Omental fat pad (tissue), 4 donors: ENCODE results near the gene GPR87. TPM values are rescaled to one million over a fixed set of nuclear protein-coding genes. Genes with fewer than 3 reads are reported as not detected.

Source experiments
- ATAC-seq: fragments of 150-250 bp; one replicate; pipeline ENCODE4 v1.9.1; 2016; ENCODE audit warnings: mild to moderate bottlenecking, moderate library complexity; ENCODE audit not compliant: low FRiP score
- DNase-seq: peaks from one replicate; pipeline ENCODE4 v3.0.0-alpha.2; 2019; ENCODE audit warnings: low spot score
- total RNA-seq, 4 donors: library from RNA; depleted of rRNA; stranded (reverse); fragments of >200 nt; gene quantifications; one replicate each; pipeline ENCODE4 v1.1.0, GENCODE V29; 2016
- TF ChIP-seq, protein P1 (sequence below), 3 donors: fragments of 450-650 bp; IDR thresholded peaks; one replicate each; pipeline ENCODE4 v1.5.1; 2016 to 2017; ENCODE audit warnings: antibody characterized with exemption in 3 of 3, mild to moderate bottlenecking in 3 of 3, moderate library complexity in 2 of 3

Gene GPR87
- total RNA-seq, 4 donors from 2014 or later, result not detected

- DNase-seq (no peak), ATAC-seq (no peak)
- TF ChIP-seq, protein P1, sequence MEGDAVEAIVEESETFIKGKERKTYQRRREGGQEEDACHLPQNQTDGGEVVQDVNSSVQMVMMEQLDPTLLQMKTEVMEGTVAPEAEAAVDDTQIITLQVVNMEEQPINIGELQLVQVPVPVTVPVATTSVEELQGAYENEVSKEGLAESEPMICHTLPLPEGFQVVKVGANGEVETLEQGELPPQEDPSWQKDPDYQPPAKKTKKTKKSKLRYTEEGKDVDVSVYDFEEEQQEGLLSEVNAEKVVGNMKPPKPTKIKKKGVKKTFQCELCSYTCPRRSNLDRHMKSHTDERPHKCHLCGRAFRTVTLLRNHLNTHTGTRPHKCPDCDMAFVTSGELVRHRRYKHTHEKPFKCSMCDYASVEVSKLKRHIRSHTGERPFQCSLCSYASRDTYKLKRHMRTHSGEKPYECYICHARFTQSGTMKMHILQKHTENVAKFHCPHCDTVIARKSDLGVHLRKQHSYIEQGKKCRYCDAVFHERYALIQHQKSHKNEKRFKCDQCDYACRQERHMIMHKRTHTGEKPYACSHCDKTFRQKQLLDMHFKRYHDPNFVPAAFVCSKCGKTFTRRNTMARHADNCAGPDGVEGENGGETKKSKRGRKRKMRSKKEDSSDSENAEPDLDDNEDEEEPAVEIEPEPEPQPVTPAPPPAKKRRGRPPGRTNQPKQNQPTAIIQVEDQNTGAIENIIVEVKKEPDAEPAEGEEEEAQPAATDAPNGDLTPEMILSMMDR (IDR thresholded peaks at IDR 0.05), result no peak
These were observed 30.8 kb upstream of the GPR87 start for GRCh38 chr3:151347432-151347831.

DNA sequence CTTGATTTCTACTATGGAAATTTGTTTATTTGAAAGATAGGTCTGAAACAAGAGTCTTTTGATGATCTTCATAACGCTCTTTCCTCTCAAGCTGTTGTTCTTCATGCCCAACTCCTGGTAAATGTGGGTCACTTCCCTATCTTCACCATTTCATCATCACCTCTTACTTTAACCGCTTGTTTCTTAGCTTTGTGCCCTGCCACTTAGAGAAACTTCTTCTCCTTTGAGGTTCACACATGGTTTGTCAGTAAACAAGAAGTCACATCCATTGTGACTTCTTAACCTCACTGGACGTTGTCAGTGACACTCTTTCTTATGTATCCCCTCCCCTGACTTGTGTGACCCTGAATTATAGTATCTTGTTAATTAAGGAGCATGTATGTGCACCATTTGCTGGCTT lies 29.7 kb upstream of the GPR87 start:
- TF ChIP-seq, protein P1 (IDR thresholded peaks at IDR 0.05), result no peak
- no peak for ATAC-seq
- no peak for DNase-seq

DNA sequence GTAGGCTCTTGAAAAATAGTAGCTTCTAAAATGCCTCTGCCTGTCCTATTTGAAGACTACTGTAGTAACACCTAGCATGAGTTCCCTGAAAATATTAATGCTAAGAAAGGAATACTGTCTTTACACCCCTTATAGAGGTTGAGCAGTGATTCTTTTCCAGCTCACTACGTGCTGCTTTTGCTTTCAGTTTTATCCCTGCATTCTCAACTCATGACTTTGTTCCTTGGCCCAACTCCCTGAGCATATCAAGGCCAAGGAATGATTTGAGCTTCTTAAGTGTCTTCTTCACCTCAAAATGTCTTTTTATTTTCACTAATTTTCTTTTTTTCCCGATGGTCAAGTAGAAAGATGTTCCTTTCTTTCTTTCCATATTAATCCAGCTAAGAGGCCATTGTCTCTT lies 29.2 kb upstream of the GPR87 start:
- TF ChIP-seq, protein P1 (IDR thresholded peaks at IDR 0.05), result no peak
- DNase-seq, result no peak
- ATAC-seq, result peak; percentile 91

- ATAC-seq, result no peak
- TF ChIP-seq, protein P1 (IDR thresholded peaks at IDR 0.05), result no peak
- DNase-seq, result no peak
These were observed 15.1 kb upstream of the GPR87 start for GRCh38 chr3:151331696-151332095.

DNA sequence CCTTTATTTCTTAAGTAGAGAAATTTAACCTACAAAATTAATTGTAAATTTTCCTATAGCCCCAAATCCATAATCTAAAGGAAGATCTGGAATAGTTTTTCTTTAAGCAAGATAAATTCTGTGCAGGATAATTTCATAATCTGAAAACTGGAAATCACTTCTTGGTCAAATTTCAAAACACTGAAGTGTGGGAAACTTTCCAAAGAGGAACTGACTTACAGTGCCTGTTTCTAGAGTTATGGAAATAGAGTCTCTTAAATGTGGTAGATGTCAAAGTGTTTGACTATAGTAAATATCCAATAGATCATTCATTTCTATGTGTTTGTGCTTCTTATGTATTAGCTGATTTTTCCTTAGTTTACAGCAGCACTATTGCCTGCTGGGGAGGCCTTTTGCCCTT lies 14.3 kb upstream of the GPR87 start:
- DNase-seq, result no peak
- no peak for ATAC-seq
- TF ChIP-seq, protein P1 (IDR thresholded peaks at IDR 0.05), result no peak

DNA sequence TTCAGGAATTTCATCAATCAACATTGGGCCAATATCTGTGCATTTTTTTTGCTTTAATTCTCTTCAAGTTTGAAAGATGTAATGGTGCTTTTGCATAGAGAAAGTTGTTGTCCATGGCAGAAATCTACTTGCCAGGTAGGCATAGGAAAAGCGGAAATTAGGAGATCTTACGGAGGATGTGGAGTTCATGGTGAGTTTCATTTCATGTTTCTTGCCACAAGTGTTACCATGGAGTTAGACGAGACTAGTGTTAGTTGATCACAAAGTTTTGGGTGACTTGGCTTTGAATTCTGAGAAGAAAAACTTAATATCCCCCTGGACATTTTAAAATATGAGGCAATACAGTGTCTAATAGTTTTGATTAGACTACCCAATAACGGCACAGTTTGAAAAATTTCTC lies 13.8 kb upstream of the GPR87 start:
- TF ChIP-seq, protein P1 (IDR thresholded peaks at IDR 0.05), result no peak
- ATAC-seq (no peak), DNase-seq (no peak)

- ATAC-seq (no peak), DNase-seq (no peak)
- TF ChIP-seq, protein P1 (IDR thresholded peaks at IDR 0.05), result no peak
These were observed 12.7 kb upstream of the GPR87 start, which contains the start of gene P2RY13 for GRCh38 chr3:151329363-151329762. P2RY13 (minus strand) TSS chr3:151329549; CDS start chr3:151329528, 21 bp downstream.
